NCI-H187 (cell line): ENCODE results near the gene SMAD4.
"Not testable (repeated sequence)": the region's sequence is repeated elsewhere in the genome, so short reads cannot be mapped to it uniquely, and the experiment has no call there.

ENCODE experiments used
- DNase-seq, 2 experiments: peaks; one replicate each; lab custom pipeline; 2025; lab: John Stamatoyannopoulos, UW

The SMAD4 gene

DNA sequence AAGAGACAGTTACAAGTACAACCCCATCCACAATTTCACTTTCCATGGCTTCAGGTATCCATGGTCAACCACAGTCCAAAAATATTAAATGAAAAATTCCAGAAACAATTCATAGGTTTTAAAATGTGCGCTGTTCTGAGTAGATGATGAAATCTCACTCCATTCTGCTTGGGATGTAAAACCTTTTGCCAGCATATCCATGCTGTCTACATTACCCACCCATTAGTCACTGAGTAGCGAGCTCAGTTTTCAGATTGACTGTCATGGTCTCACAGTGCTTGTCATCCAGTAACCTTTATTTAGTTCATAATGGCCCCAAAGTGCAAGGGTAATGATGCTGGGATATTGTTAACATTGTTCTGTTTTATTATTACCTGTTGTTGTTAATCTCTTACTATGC lies 40.5 kb downstream of the SMAD4 start:
- no peak for DNase-seq

DNA sequence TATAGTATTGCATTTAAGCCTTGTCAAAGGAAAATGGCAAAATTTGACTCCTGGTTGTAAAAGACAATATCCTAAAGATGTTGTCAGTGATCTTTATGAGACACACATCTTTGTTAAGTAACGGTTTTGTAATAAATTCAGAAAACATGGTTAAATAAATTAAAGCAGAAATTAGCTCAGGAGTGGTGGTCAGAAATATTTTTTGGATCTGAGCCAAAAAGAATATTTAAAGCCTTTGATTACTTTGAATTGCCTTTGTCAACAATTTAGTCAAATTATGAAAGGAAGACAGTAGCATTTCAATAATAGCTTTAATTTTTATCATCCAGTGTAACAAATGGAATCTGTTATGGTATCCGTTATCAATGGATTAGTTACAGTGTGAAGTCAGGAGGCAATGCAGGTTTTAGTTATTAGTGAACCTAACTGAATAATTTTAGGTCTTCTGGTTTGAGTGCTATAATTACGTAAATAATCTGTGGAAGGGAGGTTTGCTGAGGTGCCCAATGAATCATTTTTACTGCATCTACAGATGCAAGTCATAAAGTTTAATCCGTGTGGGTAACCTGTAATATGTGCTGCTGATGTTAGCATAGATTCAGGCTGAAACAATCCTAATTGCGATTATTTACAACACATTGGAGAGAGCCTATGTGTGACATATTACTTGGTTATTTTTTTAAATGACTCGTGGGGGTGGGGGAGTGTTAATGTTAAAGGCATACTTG lies 42.7 kb downstream of the SMAD4 start:
- DNase-seq = no peak

DNA sequence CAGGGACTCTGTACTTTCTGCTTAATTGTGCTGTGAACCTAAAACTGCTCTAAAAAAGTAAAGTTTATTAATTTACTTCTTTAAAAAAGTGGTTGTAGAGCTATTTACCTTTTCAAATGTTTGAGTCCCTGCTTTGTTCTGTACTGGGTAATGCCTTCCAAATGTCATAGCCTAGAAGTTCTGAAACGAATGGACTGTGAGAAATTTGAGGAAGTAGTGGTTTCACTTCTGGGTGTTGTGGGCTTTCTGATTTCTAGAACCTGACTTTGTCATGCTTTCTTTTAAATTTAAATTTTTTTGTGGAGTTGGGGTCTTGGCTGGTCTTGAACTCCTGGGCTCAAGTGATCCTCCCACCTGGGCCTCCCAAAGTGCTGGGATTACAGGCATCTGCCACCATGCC lies 44.6 kb downstream of the SMAD4 start:
- DNase-seq = no peak

DNA sequence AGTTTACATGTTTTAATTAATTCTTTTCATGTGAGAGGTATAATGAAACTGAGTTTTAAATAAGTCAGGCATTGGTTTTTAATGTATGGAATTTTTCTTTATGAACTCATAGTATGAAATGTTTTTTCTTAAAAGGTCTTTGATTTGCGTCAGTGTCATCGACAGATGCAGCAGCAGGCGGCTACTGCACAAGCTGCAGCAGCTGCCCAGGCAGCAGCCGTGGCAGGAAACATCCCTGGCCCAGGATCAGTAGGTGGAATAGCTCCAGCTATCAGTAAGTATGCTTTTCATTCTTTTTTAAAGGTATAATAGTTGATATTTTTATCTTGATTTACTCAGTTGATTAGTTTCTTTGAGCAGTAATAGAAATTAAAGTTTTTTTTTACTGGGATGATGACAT lies 46.5 kb downstream of the SMAD4 start:
- no peak for DNase-seq

DNA sequence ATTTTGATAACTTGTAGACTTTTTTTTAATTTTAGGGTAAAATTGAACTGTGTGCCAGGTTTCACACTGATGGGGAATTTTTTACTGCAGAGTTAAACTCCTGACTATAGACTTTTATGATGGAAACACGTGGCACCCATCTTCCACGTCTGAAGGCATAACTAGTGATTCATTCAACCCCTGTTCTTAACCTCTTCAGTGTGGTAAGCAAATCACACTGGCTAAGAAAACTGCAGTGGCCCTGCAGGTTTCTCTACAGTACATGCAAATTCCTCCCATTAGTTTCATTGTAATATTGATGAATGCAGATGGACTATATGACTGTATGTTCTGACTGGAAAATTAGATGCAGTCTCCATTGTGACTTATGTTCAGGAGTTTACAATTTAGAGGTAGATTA lies 47.2 kb downstream of the SMAD4 start:
- no peak for DNase-seq

DNA sequence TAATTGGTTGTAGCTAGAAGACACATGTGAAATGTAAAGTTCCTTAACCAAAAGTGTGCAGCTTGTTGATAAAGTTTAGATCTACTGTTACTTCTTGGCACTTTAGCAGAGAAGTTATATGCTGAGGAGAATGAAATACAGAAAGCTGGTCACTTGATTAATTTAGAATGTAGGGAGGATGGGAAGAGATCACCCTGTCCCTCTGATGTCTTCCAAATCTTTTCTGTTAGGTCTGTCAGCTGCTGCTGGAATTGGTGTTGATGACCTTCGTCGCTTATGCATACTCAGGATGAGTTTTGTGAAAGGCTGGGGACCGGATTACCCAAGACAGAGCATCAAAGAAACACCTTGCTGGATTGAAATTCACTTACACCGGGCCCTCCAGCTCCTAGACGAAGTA lies 48.0 kb downstream of the SMAD4 start:
- no peak for DNase-seq

DNA sequence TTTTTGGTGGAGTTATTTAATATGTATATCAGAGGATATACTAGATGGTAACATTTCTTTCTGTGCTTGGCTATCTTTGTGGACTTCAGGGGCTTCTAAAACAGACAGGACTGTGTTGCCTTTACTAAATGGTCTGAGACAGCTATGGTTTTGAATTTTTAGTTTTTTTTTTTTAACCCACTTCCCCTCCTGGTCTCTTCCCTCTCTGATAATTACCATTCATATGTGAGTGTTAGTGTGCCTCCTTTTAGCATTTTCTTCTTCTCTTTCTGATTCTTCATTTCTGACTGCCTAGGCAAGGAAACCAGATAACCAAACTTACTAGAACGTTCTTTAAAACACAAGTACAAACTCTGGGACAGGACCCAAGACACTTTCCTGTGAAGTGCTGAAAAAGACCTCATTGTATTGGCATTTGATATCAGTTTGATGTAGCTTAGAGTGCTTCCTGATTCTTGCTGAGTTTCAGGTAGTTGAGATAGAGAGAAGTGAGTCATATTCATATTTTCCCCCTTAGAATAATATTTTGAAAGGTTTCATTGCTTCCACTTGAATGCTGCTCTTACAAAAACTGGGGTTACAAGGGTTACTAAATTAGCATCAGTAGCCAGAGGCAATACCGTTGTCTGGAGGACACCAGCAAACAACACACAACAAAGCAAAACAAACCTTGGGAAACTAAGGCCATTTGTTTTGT lies 52.7 kb downstream of the SMAD4 start:
- no peak for DNase-seq

DNA sequence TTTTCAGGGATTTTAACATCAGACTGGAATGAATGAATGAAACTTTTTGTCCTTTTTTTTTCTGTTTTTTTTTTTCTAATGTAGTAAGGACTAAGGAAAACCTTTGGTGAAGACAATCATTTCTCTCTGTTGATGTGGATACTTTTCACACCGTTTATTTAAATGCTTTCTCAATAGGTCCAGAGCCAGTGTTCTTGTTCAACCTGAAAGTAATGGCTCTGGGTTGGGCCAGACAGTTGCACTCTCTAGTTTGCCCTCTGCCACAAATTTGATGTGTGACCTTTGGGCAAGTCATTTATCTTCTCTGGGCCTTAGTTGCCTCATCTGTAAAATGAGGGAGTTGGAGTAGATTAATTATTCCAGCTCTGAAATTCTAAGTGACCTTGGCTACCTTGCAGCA lies 53.4 kb downstream of the SMAD4 start:
- DNase-seq = no peak

DNA sequence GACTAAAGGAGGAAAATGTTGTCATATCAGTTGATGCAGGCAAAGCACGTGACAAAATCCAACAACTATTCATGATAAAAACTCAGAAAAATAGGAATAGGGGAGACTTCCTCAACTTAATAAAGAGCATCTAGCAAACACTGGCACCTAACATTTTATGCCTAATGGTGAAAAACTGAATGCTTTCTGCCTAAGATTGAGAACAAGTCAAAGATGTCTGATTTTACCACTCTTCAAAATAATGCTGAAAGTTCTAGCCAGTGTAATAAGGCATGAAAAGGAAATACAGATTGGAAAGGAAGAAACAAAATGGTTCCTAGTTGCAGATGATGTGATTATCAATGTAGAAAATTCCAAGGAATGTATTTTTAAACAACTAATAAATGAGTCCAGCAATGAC lies 58.4 kb downstream of the SMAD4 start:
- DNase-seq = no peak

DNA sequence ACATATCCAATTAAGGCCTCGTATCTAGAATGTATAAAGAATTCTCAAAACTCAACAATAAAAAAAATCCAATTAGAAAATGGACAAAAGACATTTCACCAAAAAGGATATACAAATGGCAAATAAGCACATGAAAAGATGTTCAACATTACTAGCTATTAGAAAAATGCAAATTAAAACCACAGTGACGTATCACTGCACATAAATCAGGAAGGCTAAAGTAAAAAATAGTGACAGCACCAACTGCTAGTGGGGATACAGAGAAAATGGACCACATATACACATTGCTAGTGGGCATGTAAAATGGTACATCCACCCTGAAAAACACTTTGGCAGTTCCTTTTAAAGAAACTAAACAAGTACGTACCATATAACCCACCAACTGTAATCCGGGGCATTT lies 59.7 kb downstream of the SMAD4 start:
- no peak for DNase-seq

DNA sequence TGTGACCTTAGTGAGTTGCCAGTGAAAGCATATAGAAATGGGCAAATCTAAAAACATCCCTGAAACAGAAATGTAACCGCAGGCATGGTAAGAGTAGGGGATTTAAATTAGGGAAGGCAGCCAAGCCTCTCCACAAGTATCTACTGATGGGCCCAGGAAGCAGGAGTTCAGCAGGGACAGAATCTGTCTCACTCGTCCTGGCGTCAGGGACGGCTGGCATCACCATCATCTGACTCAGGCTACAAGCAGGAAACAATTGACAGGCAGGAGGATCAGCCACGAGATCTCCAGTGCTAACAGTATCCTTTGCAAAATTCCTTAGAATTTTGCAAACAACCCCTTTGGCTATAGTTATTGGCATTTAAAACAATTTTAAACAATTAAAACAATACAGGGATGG lies 61.3 kb downstream of the SMAD4 start:
- DNase-seq = no peak

DNA sequence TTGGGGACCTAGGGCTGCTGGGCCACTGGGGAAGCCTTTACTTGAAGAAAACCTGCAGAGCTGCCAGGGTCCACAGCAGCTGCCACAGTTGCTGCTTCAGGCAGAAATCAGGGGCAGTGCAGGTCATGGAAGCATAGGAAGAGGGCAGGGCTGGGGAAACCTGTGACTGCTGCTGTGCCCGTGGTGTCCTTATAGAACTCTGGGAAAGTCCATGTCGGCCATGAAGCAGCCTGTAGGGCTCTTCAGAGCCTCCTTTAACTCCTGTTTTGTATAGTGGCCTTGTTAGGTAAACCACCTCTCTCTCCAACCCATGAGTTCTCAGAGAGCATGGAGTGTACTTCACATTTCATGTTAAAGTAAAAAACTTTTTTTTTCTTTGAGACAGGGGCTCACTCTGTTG lies 62.1 kb downstream of the SMAD4 start:
- DNase-seq = no peak

DNA sequence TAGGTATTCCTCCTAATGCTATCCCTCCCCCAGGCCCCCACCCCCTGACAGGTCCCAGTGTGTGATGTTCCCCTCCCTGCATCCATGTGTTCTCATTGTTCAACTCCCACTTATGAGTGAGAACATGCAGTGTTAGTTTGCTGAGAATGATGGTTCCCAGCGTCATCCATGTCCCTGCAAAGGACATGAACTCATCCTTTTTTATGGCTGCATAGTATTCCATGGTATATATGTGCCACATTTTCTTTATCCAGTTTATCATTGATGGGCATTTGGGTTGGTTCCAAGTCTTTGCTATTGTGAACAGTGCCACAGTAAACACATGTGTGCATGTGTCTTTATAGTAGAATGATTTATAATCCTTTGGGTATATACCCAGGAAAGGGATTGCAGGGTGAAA lies 63.0 kb downstream of the SMAD4 start:
- not testable (repeated sequence) for DNase-seq

DNA sequence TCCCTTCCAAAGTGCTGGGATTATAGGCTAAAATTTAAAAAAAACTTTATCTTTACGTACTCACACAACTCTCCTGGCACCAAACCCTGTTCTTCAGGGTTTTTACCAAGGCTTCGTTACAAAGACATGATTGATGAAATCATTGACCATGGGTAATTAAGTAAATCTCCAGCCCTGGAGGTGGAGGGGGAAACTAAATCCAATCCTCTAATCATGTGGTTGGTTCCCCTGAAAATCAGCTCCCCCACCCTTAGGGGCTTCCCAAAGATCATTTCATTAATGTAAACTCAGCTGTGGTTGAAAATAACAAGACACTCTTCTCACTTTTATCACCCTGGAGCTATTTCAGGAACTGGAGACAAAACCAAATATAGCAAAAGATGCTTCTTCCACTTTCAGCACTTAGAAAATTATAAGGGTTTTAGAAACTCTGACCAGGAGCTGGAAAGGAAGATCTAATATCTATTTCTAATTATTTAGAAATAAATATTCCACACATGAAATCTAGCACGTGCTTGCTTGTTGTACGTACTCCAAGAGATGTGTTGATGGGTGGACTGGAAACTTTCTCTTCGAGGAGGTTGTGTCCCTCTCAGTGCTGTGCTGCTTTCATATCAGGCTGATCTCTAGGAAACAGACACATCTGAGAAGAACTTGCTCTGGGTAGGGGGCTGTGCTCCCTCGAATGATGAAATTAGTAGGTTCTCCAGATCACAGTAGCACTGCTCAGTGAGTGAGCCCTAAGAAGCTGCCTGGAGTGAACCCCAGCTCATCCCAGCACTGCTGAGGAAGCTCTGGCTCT lies 67.2 kb downstream of the SMAD4 start:
- DNase-seq = no peak

DNA sequence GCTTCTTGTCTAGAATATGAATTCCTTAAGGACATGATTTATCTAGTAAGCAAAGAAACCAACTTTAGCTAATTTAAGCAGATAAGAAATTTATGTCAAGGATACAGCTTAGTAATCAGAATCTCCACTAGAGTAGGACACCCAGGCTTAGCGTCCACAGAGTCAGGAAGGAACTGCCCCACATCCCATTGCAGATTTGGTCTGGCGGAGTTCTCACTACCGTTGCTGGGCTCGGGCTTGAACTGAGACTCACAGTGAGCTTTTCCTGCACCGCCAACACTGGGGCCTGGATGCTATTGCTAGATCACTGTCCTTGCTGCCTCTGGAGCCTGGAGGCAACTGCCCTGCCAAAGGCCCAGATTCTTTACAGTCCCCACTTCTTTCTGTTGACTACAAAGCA lies 68.1 kb downstream of the SMAD4 start:
- DNase-seq = no peak

DNA sequence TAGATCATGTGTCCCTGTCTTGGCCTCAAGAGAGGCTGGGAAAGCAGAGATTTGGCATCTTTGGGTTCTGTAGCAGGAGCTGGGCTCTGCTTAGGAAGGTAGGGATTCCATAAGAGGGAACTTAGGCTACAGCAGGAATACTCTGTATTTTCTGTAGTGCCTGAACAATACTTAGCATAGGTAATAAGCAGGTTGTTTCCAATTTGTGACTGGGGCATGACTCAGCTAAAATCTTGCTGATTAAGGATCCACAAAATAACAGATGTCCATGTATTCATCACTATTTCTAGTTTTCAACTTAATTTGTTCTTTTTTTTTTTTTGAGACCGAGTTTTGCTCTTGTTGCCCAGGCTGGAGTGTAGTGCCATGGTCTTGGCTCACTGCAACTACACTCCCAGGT lies 68.5 kb downstream of the SMAD4 start:
- no peak for DNase-seq

DNA sequence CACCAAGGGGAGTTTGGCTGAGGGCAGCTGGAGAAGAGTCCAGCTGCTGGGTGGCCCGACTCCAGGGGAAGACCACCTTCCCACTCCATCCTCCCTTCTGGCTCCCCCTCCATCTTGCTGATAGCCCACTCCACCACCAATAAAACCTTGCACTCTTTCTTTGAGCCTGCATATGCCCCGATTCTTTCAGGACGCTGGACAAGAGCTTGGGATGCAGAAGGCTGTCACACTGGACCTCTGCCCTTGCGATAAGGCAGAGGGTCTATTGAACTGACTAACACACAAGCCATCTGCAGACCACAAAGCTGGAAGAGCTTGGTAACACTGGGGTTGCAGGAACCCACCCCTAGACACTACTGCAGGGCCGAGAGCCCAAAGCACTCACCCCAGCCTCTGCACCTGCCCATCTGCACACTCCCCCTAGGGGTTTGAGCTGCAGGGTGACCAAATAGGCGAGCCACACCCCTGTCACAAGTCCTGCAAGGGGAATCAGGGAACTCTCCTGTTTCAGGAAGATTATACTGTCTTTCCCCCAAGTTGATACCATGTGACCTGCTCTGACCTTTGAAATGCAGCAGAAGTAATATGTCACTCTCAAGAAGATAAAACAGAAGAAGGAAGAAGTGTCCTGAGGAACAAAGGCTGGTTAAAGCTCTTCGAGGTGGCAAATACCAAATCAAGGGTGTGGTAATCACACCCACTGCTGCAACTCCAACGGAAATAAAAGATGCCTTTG lies 70.5 kb downstream of the SMAD4 start:
- no peak for DNase-seq

DNA sequence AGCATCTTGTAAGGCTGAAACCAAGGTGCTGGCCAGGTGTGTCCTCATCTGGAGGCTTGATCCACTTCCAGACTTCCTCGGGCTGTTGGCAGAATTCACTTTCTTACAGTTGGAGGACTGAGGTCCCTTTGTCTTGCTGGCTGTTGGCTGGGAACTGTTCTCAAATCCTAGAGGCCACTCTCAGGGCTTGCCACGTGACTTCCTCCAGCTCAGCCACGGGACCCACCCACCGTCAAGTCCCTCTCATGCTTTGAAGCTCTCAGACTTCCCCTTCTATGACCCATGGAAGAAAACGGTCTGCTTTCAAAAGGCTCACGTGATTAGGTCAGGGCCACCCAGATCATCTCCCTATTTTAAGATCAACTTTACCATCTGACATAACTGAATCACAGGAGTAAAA lies 77.1 kb downstream of the SMAD4 start:
- DNase-seq = no peak

DNA sequence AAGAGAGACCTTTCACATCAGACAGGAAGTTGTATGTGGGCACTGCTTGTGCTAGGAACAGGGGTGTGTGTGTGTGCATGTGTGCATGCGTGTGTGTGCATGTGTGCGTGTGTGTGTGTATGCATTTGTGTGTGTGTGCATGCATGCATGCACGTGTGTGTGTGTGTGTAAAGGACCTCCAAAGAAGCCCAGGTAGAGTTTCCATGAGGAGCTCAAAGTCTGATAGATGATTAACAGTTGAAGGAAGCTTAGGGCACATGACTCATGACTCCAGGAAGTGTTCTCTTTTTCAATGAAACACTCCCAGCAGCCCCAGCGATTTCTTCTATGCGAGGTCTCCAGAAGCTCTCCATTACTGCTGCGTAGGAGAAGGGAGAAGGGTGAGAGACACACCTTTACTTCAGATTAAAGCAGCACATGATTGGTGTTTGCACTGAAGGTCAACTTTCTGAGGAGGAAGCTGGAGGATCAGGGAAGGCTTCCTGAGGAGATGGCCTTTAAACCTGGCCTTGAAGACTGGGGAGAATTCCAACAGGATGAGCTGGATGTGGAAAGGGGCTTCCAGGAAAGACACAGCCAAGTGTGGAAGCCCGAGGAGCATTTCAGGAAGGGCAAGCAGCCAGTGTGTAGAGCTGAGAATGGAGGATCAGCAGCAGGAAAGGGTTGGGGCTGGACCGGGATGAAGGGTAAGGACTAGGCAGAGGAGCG lies 77.7 kb downstream of the SMAD4 start:
- no peak for DNase-seq

DNA sequence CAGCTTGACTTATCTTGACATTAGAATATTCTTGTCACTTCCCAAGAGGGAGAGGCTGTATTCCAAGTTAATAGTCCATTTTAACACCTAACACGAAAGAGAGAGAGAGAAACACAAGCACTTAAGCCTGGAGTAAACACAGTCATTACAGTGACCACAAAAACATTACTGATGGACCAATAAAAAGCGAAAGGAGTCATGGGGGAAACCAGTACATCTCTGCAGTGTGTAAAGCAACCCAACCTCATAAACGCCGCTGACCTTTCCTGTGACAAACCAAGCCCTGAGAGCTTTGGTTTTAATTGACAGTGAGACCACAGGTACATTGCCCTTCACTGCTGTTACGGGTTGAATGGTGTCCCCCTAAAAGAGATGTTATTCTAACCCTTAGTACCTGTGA lies 78.3 kb downstream of the SMAD4 start:
- DNase-seq = no peak

DNA sequence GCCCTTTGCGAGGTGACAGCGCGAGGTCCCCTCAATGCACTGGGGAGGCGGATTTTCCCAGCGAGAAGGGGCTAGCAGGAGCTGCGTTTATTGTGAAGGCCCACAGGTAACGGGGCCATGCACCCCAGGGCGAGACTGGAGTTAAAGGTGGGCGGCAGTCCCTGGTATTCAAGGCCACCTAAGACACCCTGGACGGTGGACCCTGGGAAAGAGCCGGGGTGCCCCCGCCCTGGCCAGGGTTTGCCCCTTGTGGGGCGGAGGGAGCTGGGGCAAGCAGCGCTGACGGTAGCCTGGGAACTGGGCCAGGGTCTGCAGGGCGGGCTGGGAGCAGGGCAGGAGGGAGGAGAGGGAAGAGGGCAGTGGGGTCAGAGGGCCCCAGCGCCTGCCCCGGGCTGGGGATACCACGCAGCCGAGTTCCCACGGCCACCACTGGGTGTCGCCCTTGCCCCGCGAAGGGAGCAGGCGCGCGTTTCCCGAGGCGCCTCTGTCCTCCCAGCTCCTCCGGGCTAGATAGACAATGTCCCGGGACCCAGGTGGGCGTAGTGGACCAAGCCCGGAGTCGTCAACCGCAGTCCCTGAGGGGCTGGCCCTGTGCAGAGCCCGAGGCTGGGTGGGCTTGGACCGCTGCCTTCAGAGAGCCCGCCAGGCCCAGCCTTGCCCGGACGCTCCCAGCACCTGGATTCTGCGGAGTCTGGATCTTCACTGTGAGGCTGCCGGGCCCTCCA lies 80.2 kb downstream of the SMAD4 start:
- no peak for DNase-seq
